SK-N-SH (cell line): Measurements from ENCODE around the gene ABCA8. TPM values are rescaled to one million over a fixed set of nuclear protein-coding genes. Genes with fewer than 3 reads are reported as not detected.
A peak's percentile ranks its signal among the peaks of the same experiment; 100 is the strongest.

ENCODE experiments used
- CTCF ChIA-PET: fragments of 300-600, 350-600 bp; formaldehyde crosslinking; extraction: SDS; loops from one replicate; lab custom pipeline; 2021; lab: Yijun Ruan, JAX
- POLR2A ChIA-PET: fragments of 350-600 bp; sonication (Branson Sonifier 250); formaldehyde crosslinking; extraction: SDS; loops from one replicate; lab custom pipeline; 2020; ENCODE audit warnings: antibody characterized with exemption, inconsistent platforms; lab: Yijun Ruan, JAX
- DNase-seq: peaks from one replicate; pipeline ENCODE4 v3.0.0; 2012
- H2AFZ ChIP-seq: fragments of 200-600 bp; sonication (generic); 2 replicates; pipeline ENCODE4 v1.8.1; 2016; ENCODE audit warnings: antibody characterized with exemption, mild to moderate bottlenecking, low read depth
- H3F3A ChIP-seq: fragments of 200-600 bp; sonication (generic); replicated peaks from 2 replicates; pipeline ENCODE3; 2016; ENCODE audit warnings: antibody characterized with exemption, mild to moderate bottlenecking; ENCODE audit not compliant: insufficient read depth
- H3K27ac ChIP-seq, 2 experiments: fragments of 200-500 bp in 1 of 2; fragments of 200-600 bp in 1 of 2; sonication (Bioruptor generic) in 1 of 2; sonication (generic), shearing (Covaris generic) in 1 of 2; 2 replicates each; pipeline versions ENCODE4 v1.5.1 to v1.6.1; 2014 to 2016; ENCODE audit warnings: low read depth in 2 of 2, inconsistent platforms in 1 of 2, low read length in 1 of 2, mild to moderate bottlenecking in 1 of 2, mixed read lengths in 1 of 2
- H3K27me3 ChIP-seq: fragments of 200-600 bp; sonication (generic), shearing (Covaris generic); 2 replicates; pipeline ENCODE4 v1.6.1; 2016; ENCODE audit warnings: mixed run types; ENCODE audit not compliant: insufficient read depth
- H3K36me3 ChIP-seq, 2 experiments: fragments of 200-500 bp in 1 of 2; fragments of 200-600 bp in 1 of 2; sonication (Bioruptor generic) in 1 of 2; sonication (generic) in 1 of 2; replicated peaks in 1 of 2; 2 replicates each; pipeline versions ENCODE3 to v1.5.1; 2014 to 2016; ENCODE audit warnings: low read length in 1 of 2, mild to moderate bottlenecking in 1 of 2; ENCODE audit not compliant: insufficient read depth in 2 of 2, control insufficient read depth in 1 of 2
- H3K4me1 ChIP-seq, 2 experiments: fragments of 200-500 bp in 1 of 2; fragments of 200-600 bp in 1 of 2; sonication (Bioruptor generic) in 1 of 2; sonication (generic), shearing (Covaris generic) in 1 of 2; 2 replicates each; pipeline versions ENCODE4 v1.5.1 to v1.6.1; 2014 to 2016; ENCODE audit warnings: low read depth in 1 of 2, low read length in 1 of 2, mixed run types in 1 of 2; ENCODE audit not compliant: insufficient read depth in 2 of 2, control insufficient read depth in 1 of 2
- H3K4me2 ChIP-seq: fragments of 200-600 bp; sonication (generic), shearing (Covaris generic); 2 replicates; pipeline ENCODE4 v1.6.1; 2017; ENCODE audit warnings: mixed run types
- H3K4me3 ChIP-seq, 2 experiments: fragments of 200-500 bp in 1 of 2; fragments of 200-600 bp in 1 of 2; sonication (Bioruptor generic) in 1 of 2; sonication (generic), shearing (Covaris generic) in 1 of 2; 2 replicates each; pipeline versions ENCODE4 v1.5.1 to v1.8.1; 2014 to 2016; ENCODE audit warnings: low read depth in 2 of 2, inconsistent platforms in 1 of 2, low read length in 1 of 2, mild to moderate bottlenecking in 1 of 2, mixed read lengths in 1 of 2, moderate library complexity in 1 of 2
- H3K79me2 ChIP-seq: fragments of 200-600 bp; sonication (generic); 2 replicates; pipeline ENCODE4 v1.8.1; 2017; ENCODE audit warnings: mild to moderate bottlenecking; ENCODE audit not compliant: insufficient read depth
- H3K9ac ChIP-seq: fragments of 200-600 bp; sonication (generic); 2 replicates; pipeline ENCODE4 v1.6.1; 2017; ENCODE audit warnings: mixed run types
- H3K9me2 ChIP-seq: fragments of 200-600 bp; sonication (generic); 2 replicates; pipeline ENCODE4 v1.6.1; 2017; ENCODE audit warnings: mixed run types
- H3K9me3 ChIP-seq: fragments of 200-600 bp; sonication (generic); 2 replicates; pipeline ENCODE4 v1.6.1; 2017; ENCODE audit warnings: mixed run types, mild to moderate bottlenecking, moderate library complexity
- H4K20me1 ChIP-seq: fragments of 200-600 bp; sonication (generic); 2 replicates; pipeline ENCODE4 v1.6.1; 2017; ENCODE audit warnings: mild to moderate bottlenecking, mixed run types; ENCODE audit not compliant: insufficient read depth
- CHD2 ChIP-seq: fragments of 150-350 bp; IDR thresholded peaks from 2 replicates; pipeline ENCODE4 v1.6.1; 2018; ENCODE audit warnings: low read length; ENCODE audit not compliant: partially characterized antibody
- EZH2phosphoT487 ChIP-seq: fragments of 200-600 bp; sonication (generic); IDR thresholded peaks from 2 replicates; pipeline ENCODE4 v1.6.1; 2017; ENCODE audit warnings: low read depth, mixed run types, mild to moderate bottlenecking, antibody characterized with exemption, moderate library complexity, borderline replicate concordance
- FOXM1 ChIP-seq: IDR thresholded peaks from 2 replicates; pipeline ENCODE4 v1.4.0; 2012; ENCODE audit warnings: low read depth, mild to moderate bottlenecking
- GABPA ChIP-seq: IDR thresholded peaks from 2 replicates; pipeline ENCODE4 v1.4.0; 2012; ENCODE audit warnings: low read depth, mild to moderate bottlenecking
- MEF2A ChIP-seq: IDR thresholded peaks from 2 replicates; pipeline ENCODE4 v1.4.0; 2012; ENCODE audit warnings: low read depth, borderline replicate concordance
- NFIC ChIP-seq: IDR thresholded peaks from 2 replicates; pipeline ENCODE4 v1.4.0; 2012; ENCODE audit warnings: borderline replicate concordance
- NRF1 ChIP-seq: IDR thresholded peaks from 2 replicates; pipeline ENCODE4 v1.6.1; 2012; ENCODE audit warnings: low read depth, mild to moderate bottlenecking, low read length
- POLR2AphosphoS5 ChIP-seq: IDR thresholded peaks from 2 replicates; pipeline ENCODE4 v1.6.1; 2012; ENCODE audit warnings: low read depth, low read length
- RAD21 ChIP-seq: IDR thresholded peaks from 2 replicates; pipeline ENCODE4 v1.6.1; 2012; ENCODE audit warnings: mild to moderate bottlenecking, low read length
- RCOR1 ChIP-seq: fragments of 150-350 bp; IDR thresholded peaks from 2 replicates; pipeline ENCODE4 v1.6.1; 2017; ENCODE audit warnings: antibody characterized with exemption, low read length
- RFX5 ChIP-seq: IDR thresholded peaks from 2 replicates; pipeline ENCODE4 v1.6.1; 2012; ENCODE audit warnings: mild to moderate bottlenecking, improper control_type of control experiment, low read length
- RXRA ChIP-seq: IDR thresholded peaks from 2 replicates; pipeline ENCODE4 v1.4.0; 2012; ENCODE audit warnings: low read depth, mild to moderate bottlenecking, borderline replicate concordance
- SMC3 ChIP-seq: IDR thresholded peaks from 2 replicates; pipeline ENCODE4 v1.6.1; 2012; ENCODE audit warnings: low read depth, low read length, improper control_type of control experiment
- TEAD4 ChIP-seq: IDR thresholded peaks from 2 replicates; pipeline ENCODE4 v1.4.0; 2012; ENCODE audit warnings: mild to moderate bottlenecking, borderline replicate concordance; ENCODE audit not compliant: insufficient read depth
- YY1 ChIP-seq: IDR thresholded peaks from 2 replicates; pipeline ENCODE4 v1.4.0; 2012; ENCODE audit warnings: low read depth, mild to moderate bottlenecking
- WGBS: methylation state at CpG from one replicate; pipeline ENCODE4 v1.1.6; 2017; ENCODE audit warnings: low lambda C conversion rate; 5-methylcytosine and 5-hydroxymethylcytosine counted together
- polyA plus RNA-seq, 3 experiments: library from polyadenylated mRNA; depleted of rRNA; stranded (reverse); fragments of >200 nt; gene quantifications; 2 replicates each; pipeline ENCODE4 v1.2.3, GENCODE V29; 2012
- TF ChIP-seq, protein P1 (sequence below): fragments of 200-600 bp; sonication (generic); IDR thresholded peaks from 2 replicates; pipeline ENCODE4 v1.6.1; 2017; ENCODE audit warnings: antibody characterized with exemption, mild to moderate bottlenecking, moderate library complexity
- TF ChIP-seq, protein P2 (sequence below): IDR thresholded peaks from 2 replicates; pipeline ENCODE4 v1.4.0; 2012; ENCODE audit warnings: low read depth
- TF ChIP-seq, protein P3 (sequence below): IDR thresholded peaks from 2 replicates; pipeline ENCODE4; 2012
- TF ChIP-seq, protein P4 (sequence below): IDR thresholded peaks from 2 replicates; pipeline ENCODE4 v1.4.0; 2012; ENCODE audit warnings: low read depth, borderline replicate concordance
- TF ChIP-seq, protein P5 (sequence below): fragments of 150-350 bp; IDR thresholded peaks from 2 replicates; pipeline ENCODE4 v1.6.1; 2017; ENCODE audit warnings: antibody characterized with exemption, low read length, low read depth, borderline replicate concordance

ABCA8 gene
- polyA plus RNA-seq, 1 of the 3 experiments (the other 2 are of a cell fraction), result 2.3 TPM

DNA sequence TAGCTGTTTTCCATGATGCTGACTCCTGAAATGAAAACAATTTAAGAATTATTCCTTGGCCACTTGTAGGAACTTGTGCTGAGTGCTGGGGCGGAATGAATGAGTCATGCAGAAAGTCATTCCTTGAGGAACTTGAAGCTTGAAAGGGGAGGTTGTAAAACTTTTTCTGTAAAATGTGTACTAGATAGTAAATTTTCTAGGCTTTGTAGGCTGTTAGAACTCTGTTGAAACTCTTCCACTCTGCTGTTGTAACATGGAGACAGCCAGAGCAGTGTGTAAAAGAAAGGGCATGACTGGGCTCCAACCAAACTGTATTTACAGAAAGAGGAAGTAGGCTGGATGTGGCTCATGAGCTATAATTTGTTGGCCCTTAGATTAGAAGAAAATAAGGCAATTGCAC, 46.1 kb downstream of the ABCA8 start (continued):
- TF ChIP-seq, protein P1, sequence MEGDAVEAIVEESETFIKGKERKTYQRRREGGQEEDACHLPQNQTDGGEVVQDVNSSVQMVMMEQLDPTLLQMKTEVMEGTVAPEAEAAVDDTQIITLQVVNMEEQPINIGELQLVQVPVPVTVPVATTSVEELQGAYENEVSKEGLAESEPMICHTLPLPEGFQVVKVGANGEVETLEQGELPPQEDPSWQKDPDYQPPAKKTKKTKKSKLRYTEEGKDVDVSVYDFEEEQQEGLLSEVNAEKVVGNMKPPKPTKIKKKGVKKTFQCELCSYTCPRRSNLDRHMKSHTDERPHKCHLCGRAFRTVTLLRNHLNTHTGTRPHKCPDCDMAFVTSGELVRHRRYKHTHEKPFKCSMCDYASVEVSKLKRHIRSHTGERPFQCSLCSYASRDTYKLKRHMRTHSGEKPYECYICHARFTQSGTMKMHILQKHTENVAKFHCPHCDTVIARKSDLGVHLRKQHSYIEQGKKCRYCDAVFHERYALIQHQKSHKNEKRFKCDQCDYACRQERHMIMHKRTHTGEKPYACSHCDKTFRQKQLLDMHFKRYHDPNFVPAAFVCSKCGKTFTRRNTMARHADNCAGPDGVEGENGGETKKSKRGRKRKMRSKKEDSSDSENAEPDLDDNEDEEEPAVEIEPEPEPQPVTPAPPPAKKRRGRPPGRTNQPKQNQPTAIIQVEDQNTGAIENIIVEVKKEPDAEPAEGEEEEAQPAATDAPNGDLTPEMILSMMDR, result no peak
- TF ChIP-seq POLR2AphosphoS5 (no peak), TEAD4 (no peak; the same call in 1 of the 2 replicates), YY1 (no peak), RXRA (no peak), EZH2phosphoT487 (no peak), RAD21 (no peak)
- TF ChIP-seq, protein P2, sequence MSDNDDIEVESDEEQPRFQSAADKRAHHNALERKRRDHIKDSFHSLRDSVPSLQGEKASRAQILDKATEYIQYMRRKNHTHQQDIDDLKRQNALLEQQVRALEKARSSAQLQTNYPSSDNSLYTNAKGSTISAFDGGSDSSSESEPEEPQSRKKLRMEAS, result peak; percentile 31; the same call in 1 of the 2 replicates
- TF ChIP-seq, protein P3, sequence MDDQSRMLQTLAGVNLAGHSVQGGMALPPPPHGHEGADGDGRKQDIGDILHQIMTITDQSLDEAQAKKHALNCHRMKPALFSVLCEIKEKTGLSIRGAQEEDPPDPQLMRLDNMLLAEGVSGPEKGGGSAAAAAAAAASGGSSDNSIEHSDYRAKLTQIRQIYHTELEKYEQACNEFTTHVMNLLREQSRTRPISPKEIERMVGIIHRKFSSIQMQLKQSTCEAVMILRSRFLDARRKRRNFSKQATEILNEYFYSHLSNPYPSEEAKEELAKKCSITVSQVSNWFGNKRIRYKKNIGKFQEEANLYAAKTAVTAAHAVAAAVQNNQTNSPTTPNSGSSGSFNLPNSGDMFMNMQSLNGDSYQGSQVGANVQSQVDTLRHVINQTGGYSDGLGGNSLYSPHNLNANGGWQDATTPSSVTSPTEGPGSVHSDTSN, result peak; percentile 47

DNA sequence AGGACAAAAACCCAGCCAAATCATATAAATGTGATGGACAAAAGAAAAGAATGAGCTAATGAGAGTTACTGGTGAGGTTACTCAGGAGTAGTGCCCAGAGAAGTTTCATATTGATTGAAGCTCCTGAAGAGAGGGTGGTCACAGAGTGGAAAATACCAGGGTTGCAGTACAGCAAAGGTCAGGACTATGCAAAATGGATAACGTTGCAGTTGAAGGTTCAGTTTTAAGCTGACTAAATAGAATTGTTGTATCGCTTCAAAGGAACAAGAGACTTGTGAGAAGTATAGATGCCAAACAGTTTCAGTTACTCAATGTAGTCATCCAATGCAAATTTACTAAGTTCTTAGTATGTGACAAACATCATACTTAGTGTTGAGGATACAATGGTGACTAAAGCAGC, 47.1 kb downstream of the ABCA8 start:
- no peaks in the 10 kb centered on the region for H3K9me3 ChIP-seq
- DNase-seq, result no peak
- CTCF ChIA-PET, result interaction anchor here (1.0 to 1.5 kb wide), 2 partner anchors 14 to 136 kb away, joined by 4 read pairs; no protein-coding TSS in a partner anchor
- peak overlapping the region; percentile 19; the same call in 1 of the 2 replicates for H3K4me2 ChIP-seq
- H3K9me2 ChIP-seq, result no peaks in the 10 kb centered on the region
- no peaks in the 10 kb centered on the region for H3K79me2 ChIP-seq
- H3K4me1 ChIP-seq, result peaks cover 5 to 12% of the 10 kb centered on the region in 2 experiments; a peak in 3 of 4 replicates
- 45% methylated on average over 2 of the region's 2 CpGs for WGBS
- H3K9ac ChIP-seq, result no peak overlapping the region
- no peak overlapping the region; the same call in 1 of the 2 replicates for H2AFZ ChIP-seq
- H3F3A ChIP-seq, result peaks cover 21% of the 10 kb centered on the region
- POLR2A ChIA-PET, result no interaction called here
- H3K27me3 ChIP-seq, result no peaks in the 10 kb centered on the region
- no peak overlapping the region for H3K4me3 ChIP-seq
- TF ChIP-seq, protein P4, sequence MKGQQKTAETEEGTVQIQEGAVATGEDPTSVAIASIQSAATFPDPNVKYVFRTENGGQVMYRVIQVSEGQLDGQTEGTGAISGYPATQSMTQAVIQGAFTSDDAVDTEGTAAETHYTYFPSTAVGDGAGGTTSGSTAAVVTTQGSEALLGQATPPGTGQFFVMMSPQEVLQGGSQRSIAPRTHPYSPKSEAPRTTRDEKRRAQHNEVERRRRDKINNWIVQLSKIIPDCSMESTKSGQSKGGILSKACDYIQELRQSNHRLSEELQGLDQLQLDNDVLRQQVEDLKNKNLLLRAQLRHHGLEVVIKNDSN, result no peak
- no peak for TF ChIP-seq SMC3
- no peak for TF ChIP-seq MEF2A
- no peak for TF ChIP-seq FOXM1
- TF ChIP-seq RFX5, result no peak
- no peak for TF ChIP-seq NFIC
- TF ChIP-seq, protein P5, sequence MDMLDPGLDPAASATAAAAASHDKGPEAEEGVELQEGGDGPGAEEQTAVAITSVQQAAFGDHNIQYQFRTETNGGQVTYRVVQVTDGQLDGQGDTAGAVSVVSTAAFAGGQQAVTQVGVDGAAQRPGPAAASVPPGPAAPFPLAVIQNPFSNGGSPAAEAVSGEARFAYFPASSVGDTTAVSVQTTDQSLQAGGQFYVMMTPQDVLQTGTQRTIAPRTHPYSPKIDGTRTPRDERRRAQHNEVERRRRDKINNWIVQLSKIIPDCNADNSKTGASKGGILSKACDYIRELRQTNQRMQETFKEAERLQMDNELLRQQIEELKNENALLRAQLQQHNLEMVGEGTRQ, result no peak
- no peak for TF ChIP-seq NRF1
- TF ChIP-seq RCOR1, result no peak
- TF ChIP-seq, protein P2, result no peak
- TF ChIP-seq EZH2phosphoT487, result no peak
- no peak for TF ChIP-seq RAD21
- no peak for TF ChIP-seq POLR2AphosphoS5
- TF ChIP-seq, protein P3, result no peak
- no peak for TF ChIP-seq CHD2
- TF ChIP-seq GABPA, result no peak
- no peaks in the 10 kb centered on the region for H3K36me3 ChIP-seq
- H3K27ac ChIP-seq, result peak overlapping the region in 1 of 2 experiments; percentile 55; a peak in 1 of 4 replicates
- no peaks in the 10 kb centered on the region for H4K20me1 ChIP-seq
